GM12892 (cell line): ENCODE data around the gene NEB.

Experiments
- POLR2A ChIP-seq: IDR thresholded peaks from 2 replicates; pipeline ENCODE4 v1.6.1; 2011; ENCODE audit warnings: low read depth, low read length, control low read depth
- POLR2AphosphoS5 ChIP-seq: IDR thresholded peaks from 2 replicates; pipeline ENCODE4 v1.6.1; 2011; ENCODE audit warnings: low read depth, low read length, control low read depth
- TAF1 ChIP-seq: IDR thresholded peaks from 2 replicates; pipeline ENCODE4 v1.6.1; 2011; ENCODE audit warnings: low read depth, mild to moderate bottlenecking, control low read depth, low read length, borderline replicate concordance

DNA sequence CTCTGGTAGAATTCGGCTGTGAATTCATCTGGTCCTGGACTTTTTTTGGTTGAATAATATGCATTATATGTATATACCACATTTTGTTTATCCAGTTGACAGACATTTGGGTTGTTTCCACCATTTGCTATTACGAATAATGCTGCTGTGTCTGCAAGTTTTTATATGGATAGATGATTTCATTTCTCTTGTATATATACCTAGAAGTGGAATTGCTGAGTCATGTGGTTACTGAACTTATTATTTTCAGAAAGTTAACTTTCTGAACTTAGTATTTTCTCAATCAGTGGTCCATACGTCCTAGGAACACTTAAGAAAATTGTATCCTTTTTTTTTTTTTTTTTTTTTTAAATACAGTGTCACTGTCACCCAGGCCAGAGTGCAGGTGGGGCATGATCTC lies 261.3 kb downstream of the NEB start:
- TF ChIP-seq POLR2A (no peak), POLR2AphosphoS5 (no peak), TAF1 (no peak)
